B cell (primary cell): ENCODE data around the gene ZP4. TPM values are rescaled to one million over a fixed set of nuclear protein-coding genes. Genes with fewer than 3 reads are reported as not detected.

ENCODE experiments used
- ATAC-seq: fragments of 200-7000 bp; cut with Tn5 transposase; one replicate; pipeline ENCODE4 v1.10.0; 2021; ENCODE audit warnings: low read depth, mild to moderate bottlenecking, moderate number of reproducible peaks, moderate library complexity
- CTCF ChIA-PET: fragments of 350-600 bp; sonication (Branson Sonifier 250); formaldehyde crosslinking; loops from one replicate; lab custom pipeline; 2021; ENCODE audit warnings: antibody characterized with exemption, inconsistent platforms; lab: Charles Lee
- POLR2A ChIA-PET: fragments of 350-600 bp; sonication (Branson Sonifier 250); formaldehyde crosslinking; loops from one replicate; lab custom pipeline; 2021; ENCODE audit warnings: antibody characterized with exemption; lab: Charles Lee
- DNase-seq: peaks from one replicate; pipeline ENCODE4 v3.0.0; 2013
- H2AFZ ChIP-seq: 2 replicates; pipeline ENCODE4 v1.6.1; 2012; ENCODE audit warnings: mild to moderate bottlenecking, low read depth, low read length; ENCODE audit not compliant: insufficient read depth, poor library complexity, severe bottlenecking
- H3K27ac ChIP-seq, 2 donors: 1 replicate in 1 of 2; 2 replicates in 1 of 2; pipeline ENCODE4 v1.5.1; 2012 to 2013; ENCODE audit warnings: low read length in 2 of 2, mild to moderate bottlenecking in 2 of 2, moderate library complexity in 1 of 2
- H3K27me3 ChIP-seq, 4 experiments: fragments of 200-600 bp in 1 of 4; sonication (generic) in 1 of 4; replicated peaks in 1 of 4; 1 replicate in 2 of 4; 2 replicates in 2 of 4; pipeline versions ENCODE4 v1.6.1 to v1.7.0; 2013 to 2016; ENCODE audit warnings: low read length in 3 of 4, mild to moderate bottlenecking in 2 of 4, mixed read lengths in 1 of 4, moderate library complexity in 1 of 4; ENCODE audit not compliant: insufficient read depth in 4 of 4, control insufficient read depth in 3 of 4; ENCODE audit errors: control extremely low read depth in 1 of 4
- H3K36me3 ChIP-seq, 2 experiments: replicated peaks in 1 of 2; 1 replicate in 1 of 2; 2 replicates in 1 of 2; pipeline versions ENCODE4 v1.6.1 to v1.7.1; 2013; ENCODE audit warnings: low read length in 1 of 2; ENCODE audit not compliant: insufficient read depth in 2 of 2, control insufficient read depth in 1 of 2; ENCODE audit errors: control extremely low read depth in 1 of 2, extremely low read depth in 1 of 2
- H3K4me1 ChIP-seq, 2 donors: fragments of 200-600 bp in 1 of 2; sonication (generic) in 1 of 2; 1 replicate in 1 of 2; 2 replicates in 1 of 2; pipeline versions ENCODE4 v1.5.1 to v1.6.1; 2013 to 2017; ENCODE audit warnings: low read length in 2 of 2; ENCODE audit not compliant: control insufficient read depth in 2 of 2, insufficient read depth in 2 of 2
- H3K4me2 ChIP-seq: replicated peaks from 2 replicates; pipeline ENCODE3; 2012; ENCODE audit warnings: mild to moderate bottlenecking, low read depth, low read length; ENCODE audit not compliant: poor library complexity, severe bottlenecking
- H3K4me3 ChIP-seq, 5 experiments: fragments of 200-600 bp in 1 of 5; sonication (generic) in 1 of 5; 1 replicate in 3 of 5; 2 replicates in 2 of 5; pipeline versions ENCODE4 v1.5.1 to v1.7.0; 2011 to 2016; ENCODE audit warnings: low read length in 4 of 5, mild to moderate bottlenecking in 4 of 5, low read depth in 2 of 5, control low read depth in 1 of 5, moderate library complexity in 1 of 5; ENCODE audit not compliant: insufficient read depth in 1 of 5; ENCODE audit errors: control extremely low read depth in 1 of 5, extremely low read depth in 1 of 5
- H3K79me2 ChIP-seq: fragments of 200-600 bp; sonication (generic); one replicate; pipeline ENCODE4 v1.6.0; 2016; ENCODE audit warnings: low read length; ENCODE audit not compliant: control insufficient read depth, insufficient read depth
- H3K9ac ChIP-seq: fragments of 200-600 bp; sonication (generic); 2 replicates; pipeline ENCODE4 v1.6.1; 2017; ENCODE audit warnings: mild to moderate bottlenecking, low read length, moderate library complexity
- H3K9me3 ChIP-seq, 3 donors: one replicate each; pipeline versions ENCODE4 v1.6.1 to v1.7.1; 2013; ENCODE audit warnings: low read length in 2 of 3; ENCODE audit not compliant: control insufficient read depth in 2 of 3, insufficient read depth in 1 of 3; ENCODE audit errors: control extremely low read depth in 1 of 3
- H4K20me1 ChIP-seq: 2 replicates; pipeline ENCODE4 v1.6.0; 2012; ENCODE audit warnings: mild to moderate bottlenecking, low read length; ENCODE audit not compliant: insufficient read depth, control insufficient read depth, poor library complexity, severe bottlenecking
- H3K27ac Mint-ChIP-seq: one replicate; pipeline ENCODE4 v1.8.0; 2021; ENCODE audit warnings: mixed read lengths
- H3K27me3 Mint-ChIP-seq: one replicate; pipeline ENCODE4 v1.8.0; 2021; ENCODE audit warnings: mixed read lengths
- H3K4me1 Mint-ChIP-seq: one replicate; pipeline ENCODE4 v1.8.0; 2021; ENCODE audit warnings: mixed read lengths
- H3K4me3 Mint-ChIP-seq: one replicate; pipeline ENCODE4 v1.8.0; 2021; ENCODE audit warnings: mixed read lengths
- H3K9me3 Mint-ChIP-seq: one replicate; pipeline ENCODE4 v1.8.0; 2022; ENCODE audit warnings: mixed read lengths; ENCODE audit not compliant: insufficient read depth
- CTCF ChIP-seq: fragments of 200-600 bp; IDR thresholded peaks from one replicate; pipeline ENCODE4 v1.8.0; 2022; ENCODE audit warnings: antibody characterized with exemption, mild to moderate bottlenecking
- EZH2 ChIP-seq: IDR thresholded peaks from 2 replicates; pipeline ENCODE4 v1.6.1; 2012; ENCODE audit warnings: borderline replicate concordance, low read depth, mild to moderate bottlenecking, moderate library complexity, low read length; ENCODE audit not compliant: insufficient read depth, poor library complexity, severe bottlenecking
- WGBS: methylation state at CpG from one replicate; pipeline ENCODE4 v1.1.5; 2013; ENCODE audit warnings: missing lambda C conversion rate; ENCODE audit not compliant: insufficient coverage; 5-methylcytosine and 5-hydroxymethylcytosine counted together
- intact Hi-C: fragments of 100-400 bp; cut with micrococcal nuclease; formaldehyde crosslinking; loops from one replicate; pipeline ENCODE4 v1.10.0; 2022
- polyA plus RNA-seq: library from polyadenylated mRNA; depleted of rRNA; stranded (reverse); fragments of >200 nt; gene quantifications from 2 replicates; pipeline ENCODE4 v1.2.3, GENCODE V29; 2012
- total RNA-seq, 2 donors: library from RNA; stranded (reverse); fragments of 120-200 nt in 1 of 2; gene quantifications; 1 replicate in 1 of 2; 2 replicates in 1 of 2; pipeline versions ENCODE4 v1.2.3 to v1.2.4, GENCODE V29; 2013 to 2022

The ZP4 gene
- total and polyA plus RNA-seq, 2 donors (not counting 1 experiment from before 2014, with no cell fraction given) = not detected

DNA sequence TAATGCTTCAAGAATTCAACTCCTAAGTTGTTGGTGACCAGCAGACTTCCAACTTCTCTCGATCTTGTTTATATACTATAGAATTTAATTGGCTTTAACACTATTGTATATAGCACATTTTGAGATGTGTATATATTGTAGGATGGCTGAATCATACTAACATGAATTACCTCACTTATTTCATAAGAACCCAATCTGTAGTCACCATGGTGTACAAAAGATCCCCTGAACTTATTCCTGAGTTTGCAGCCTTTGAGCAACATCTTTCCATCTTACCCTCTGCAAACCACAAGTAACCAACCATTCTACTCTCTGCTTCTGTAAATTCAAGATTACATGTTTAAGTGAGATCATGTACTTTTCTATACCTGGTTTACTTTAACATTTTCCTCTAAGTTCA, 12.3 kb downstream of the ZP4 start:
- Histone ChIP-seq H2AFZ (no peak overlapping the region), H3K9me3 (no peaks in the 10 kb centered on the region), H3K9ac (no peak overlapping the region), H3K4me2 (no peak overlapping the region), H3K27me3 (no peaks in the 10 kb centered on the region), H3K27ac (no peak overlapping the region), H3K4me3 (no peak overlapping the region), H4K20me1 (no peaks in the 10 kb centered on the region), H3K79me2 (no peaks in the 10 kb centered on the region), H3K4me1 (no peaks in the 10 kb centered on the region), H3K36me3 (no peaks in the 10 kb centered on the region)
- no peak for TF ChIP-seq CTCF
- no peak for TF ChIP-seq EZH2
- H3K9me3 Mint-ChIP-seq = no peaks in the 10 kb centered on the region
- no peak for DNase-seq
- no peaks in the 10 kb centered on the region for H3K4me1 Mint-ChIP-seq
- intact Hi-C loops = no loop called here
- POLR2A ChIA-PET = no interaction called here
- CTCF ChIA-PET = no interaction called here
- no peak overlapping the region for H3K4me3 Mint-ChIP-seq
- no peak overlapping the region for H3K27ac Mint-ChIP-seq
- no peak for ATAC-seq
- no CpG with 5 or more reads among the region's 1 CpG for WGBS
- no peaks in the 10 kb centered on the region for H3K27me3 Mint-ChIP-seq

DNA sequence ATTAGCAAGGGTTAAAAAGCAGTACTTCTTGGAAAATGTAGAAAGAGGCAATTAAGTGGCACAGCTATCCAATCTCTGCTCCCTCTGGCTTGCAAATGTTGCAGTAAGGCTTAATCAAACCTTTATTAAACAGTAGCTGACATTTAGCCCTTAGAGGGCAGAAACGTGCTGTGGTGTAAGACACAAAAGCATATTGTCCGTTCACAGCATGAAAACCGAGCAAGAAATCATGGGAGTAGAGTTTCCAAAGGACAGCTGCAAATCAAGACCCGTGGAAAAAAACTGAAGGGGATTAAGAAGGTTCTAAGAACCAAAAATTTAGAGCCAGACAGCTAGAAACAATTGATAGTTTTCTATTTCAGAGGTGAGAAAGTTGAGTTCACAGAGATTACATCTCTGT, 13.1 kb downstream of the ZP4 start:
- Mint-ChIP-seq H3K27me3 (no peaks in the 10 kb centered on the region), H3K27ac (no peak overlapping the region), H3K4me3 (no peak overlapping the region), H3K4me1 (no peaks in the 10 kb centered on the region), H3K9me3 (no peaks in the 10 kb centered on the region)
- intact Hi-C loops = no loop called here
- ATAC-seq = no peak
- WGBS = 75% methylated on average over 4 of the region's 4 CpGs
- POLR2A ChIA-PET = no interaction called here
- Histone ChIP-seq H3K9ac (no peak overlapping the region), H3K4me3 (no peak overlapping the region), H3K27ac (no peak overlapping the region), H3K9me3 (no peaks in the 10 kb centered on the region), H3K79me2 (no peaks in the 10 kb centered on the region), H4K20me1 (no peaks in the 10 kb centered on the region), H3K27me3 (no peaks in the 10 kb centered on the region), H2AFZ (no peak overlapping the region), H3K36me3 (no peaks in the 10 kb centered on the region), H3K4me2 (no peak overlapping the region), H3K4me1 (no peaks in the 10 kb centered on the region)
- no peak for DNase-seq
- TF ChIP-seq CTCF (no peak), EZH2 (no peak)
- CTCF ChIA-PET = no interaction called here
